HG03039 (cell line): ENCODE results near the gene SMIM36.
"Not testable (repeated sequence)": the region's sequence is repeated elsewhere in the genome, so short reads cannot be mapped to it uniquely, and the experiment has no call there.

ENCODE experiments used
- ATAC-seq: cut with Tn5 transposase; IDR thresholded peaks from one replicate; pipeline ENCODE4 v1.9.1; 2021; ENCODE audit warnings: mild to moderate bottlenecking, moderate library complexity; ENCODE audit not compliant: unreplicated experiment

Gene SMIM36

DNA sequence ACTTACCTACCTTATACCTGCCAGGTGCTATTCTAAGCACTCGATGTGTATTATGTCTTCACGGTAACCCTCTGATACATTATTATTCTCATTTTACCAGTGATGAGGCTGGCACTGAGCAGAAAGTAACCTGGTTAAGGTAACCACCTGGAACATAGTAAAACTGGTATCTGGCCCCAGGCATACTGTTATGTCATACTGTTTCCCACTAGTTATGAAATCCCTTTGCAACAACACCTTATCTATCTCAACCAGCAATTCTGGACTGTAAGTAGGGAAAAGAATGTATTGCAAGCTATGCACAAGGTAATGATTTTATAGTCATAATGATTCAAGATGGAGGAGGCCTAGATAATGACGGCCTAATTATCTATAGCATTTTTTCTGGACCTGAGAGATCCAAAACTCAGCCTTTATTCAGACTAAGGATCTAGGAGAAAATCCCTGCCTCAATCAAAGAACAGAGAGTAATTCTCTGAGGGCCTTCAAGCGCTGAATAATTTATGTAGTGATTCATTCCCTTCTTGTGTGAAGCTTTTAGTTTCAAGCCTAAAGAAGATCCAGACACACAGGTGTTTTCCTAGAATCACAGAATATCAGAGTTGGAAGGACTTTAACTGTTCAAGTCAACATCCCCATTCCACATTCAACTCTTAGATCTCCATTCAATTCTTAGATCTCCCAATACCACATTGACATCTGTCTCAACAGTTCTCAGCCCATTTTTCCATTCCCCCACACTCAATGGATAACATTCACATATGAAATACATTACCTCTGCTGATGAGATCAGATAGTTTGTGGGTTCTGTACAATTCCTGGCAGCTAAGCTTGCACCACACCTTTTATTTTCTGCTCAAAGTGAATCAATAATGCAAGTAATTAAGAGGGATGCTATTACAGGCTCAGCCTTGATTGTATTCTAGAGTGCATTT lies 74.8 kb downstream of the SMIM36 start:
- ATAC-seq = peak; percentile 24

DNA sequence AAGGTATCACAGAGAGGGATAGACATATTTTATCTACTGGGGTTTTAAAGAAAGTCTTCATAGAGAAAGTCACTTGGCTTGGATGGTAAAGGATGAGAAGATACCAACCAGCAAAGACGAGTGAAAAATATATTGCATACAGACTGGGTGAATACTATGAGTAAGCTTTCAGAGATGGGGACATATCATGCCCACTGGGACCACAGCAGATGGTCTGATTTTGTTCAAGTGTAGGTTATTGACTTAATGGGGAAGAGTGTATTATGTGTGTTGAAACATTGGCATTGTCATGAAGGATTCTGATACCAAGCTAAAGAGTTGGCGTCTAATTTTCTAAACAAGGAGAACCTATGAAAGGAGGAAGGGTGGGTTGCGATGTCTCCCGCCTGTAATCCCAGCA lies 75.8 kb downstream of the SMIM36 start:
- ATAC-seq = no peak

DNA sequence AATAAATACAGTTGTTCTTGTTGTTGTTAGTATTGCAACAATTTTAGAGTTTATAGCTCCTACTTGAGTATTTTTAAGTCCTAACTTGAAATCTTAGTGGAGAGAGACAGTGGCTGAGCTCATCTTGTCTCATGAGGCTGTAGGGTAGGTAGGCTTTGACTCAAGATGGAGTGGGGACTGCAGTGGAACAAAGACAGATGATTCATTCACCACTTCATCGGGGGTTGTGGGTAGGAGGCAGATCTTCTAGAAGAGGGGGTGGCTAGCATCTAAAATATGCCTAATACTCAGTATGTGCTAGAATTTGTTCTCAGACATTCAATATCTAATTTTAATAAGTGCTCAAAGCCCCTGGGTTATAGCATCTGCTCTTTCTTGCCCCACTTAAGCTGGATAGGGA lies 76.5 kb downstream of the SMIM36 start:
- no peak for ATAC-seq

DNA sequence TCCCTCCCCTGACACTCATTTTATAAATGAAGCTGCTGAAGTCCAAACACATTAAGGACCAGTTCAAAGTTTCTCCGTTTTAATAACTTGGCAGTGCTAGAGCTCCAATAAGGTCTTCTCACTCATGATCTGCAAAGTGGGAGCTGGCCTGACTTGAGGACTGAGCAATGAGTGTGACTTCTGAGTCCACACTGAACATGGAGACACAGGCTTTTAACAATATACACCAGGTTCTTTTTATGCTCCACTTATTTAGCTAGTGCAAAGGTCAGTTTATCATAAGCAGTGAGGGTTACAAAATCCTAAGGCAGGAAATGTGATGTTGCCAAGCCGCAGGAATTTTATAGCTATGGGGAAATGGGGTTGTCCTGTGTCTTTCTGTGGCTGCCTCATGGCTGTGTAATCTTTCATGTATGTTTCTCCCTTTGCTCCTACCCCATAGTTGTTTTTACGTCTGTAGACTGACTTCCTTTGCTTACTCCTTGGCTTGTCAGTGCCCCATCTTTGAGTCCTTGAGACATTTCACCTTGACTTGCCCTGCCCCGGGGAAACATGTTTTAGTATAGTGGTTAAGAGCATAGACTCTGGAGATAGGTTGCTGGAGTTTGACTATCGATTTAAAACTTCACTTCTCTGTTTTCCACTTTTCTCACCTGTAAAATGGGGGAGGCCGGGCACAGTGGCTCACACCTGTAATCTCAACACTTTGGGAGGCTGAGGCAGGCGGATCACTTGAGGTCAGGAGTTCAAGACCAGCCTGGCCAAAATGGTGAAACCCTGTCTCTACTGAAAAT lies 77.4 kb downstream of the SMIM36 start:
- ATAC-seq = no peak

DNA sequence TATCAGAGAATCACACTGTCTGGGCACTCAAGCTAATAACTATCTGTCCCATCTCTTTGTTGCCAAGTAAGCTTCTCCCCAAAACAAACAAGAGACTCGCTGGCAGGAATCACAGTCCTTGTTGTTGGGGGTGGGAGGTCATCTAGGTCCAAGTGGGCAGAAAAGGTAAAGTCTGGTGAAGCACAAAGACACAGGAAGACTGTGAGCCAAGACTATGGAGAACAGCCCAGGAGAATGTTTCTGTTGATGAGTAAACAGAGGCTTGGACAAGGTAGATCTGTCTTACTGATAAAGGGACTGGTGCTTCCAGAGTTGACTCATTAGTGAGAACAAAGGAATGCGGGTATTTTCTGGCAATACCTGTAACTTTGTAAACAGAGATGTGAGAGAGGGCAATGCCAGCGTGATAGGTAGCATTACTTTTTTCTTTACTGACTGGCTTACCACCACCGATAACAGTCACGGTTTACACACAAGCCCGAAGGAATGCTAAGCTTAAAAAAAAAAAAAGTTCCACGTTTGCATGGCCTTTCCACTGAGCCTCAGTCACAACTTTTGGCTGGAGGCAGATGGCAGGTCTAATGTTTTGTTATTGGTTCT lies 78.1 kb downstream of the SMIM36 start:
- no peak for ATAC-seq

DNA sequence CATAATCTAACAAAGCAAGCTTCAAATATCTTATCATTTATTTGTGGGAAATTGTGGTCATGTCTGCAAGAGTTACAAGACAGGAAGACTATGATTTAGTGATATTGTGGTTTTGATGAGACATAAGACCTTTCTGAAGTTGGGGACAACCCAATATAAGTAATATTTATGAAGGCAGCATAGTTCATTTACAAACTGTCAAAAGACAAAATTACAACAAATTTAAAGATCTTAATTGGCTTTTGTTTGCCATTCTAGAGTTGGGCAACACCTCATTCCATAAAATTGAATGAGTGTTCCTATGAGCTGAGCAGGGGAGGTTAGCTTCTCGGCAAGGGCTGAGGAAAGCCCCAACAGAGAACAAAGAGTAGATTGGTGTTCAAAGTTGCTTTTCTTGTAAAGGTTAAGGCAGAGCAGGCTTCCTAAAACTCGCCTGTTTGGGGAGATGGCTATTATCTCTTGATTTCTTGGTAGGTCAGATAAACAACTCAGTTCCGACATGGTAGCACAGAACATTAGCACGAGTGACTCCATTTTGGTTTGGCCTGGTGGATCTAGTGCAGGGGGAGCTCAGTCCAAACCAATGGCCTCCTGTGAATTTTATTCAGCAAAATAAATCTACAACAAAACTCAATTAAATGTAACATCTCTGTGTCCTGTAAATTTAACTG lies 78.8 kb downstream of the SMIM36 start:
- ATAC-seq = no peak

DNA sequence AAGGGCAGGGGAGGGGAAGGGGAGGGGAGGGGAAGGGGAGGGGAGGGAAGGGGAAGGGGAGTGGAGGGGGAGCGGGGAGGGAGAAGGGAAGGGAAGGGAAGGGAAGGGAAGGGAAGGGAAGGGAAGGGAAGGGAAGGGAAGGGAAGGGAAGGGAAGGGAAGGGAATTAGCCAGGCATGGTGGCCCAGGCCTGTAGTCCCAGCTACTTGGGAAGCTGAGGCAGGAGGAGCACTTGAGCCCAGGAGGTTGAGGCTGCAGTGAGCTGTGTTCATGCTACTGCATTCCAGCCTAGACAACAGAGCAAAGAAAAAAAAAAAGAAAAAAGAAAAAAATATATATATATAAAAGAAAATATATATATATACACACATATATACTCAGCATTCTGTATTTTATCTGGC lies 79.3 kb downstream of the SMIM36 start:
- not testable (repeated sequence) for ATAC-seq

DNA sequence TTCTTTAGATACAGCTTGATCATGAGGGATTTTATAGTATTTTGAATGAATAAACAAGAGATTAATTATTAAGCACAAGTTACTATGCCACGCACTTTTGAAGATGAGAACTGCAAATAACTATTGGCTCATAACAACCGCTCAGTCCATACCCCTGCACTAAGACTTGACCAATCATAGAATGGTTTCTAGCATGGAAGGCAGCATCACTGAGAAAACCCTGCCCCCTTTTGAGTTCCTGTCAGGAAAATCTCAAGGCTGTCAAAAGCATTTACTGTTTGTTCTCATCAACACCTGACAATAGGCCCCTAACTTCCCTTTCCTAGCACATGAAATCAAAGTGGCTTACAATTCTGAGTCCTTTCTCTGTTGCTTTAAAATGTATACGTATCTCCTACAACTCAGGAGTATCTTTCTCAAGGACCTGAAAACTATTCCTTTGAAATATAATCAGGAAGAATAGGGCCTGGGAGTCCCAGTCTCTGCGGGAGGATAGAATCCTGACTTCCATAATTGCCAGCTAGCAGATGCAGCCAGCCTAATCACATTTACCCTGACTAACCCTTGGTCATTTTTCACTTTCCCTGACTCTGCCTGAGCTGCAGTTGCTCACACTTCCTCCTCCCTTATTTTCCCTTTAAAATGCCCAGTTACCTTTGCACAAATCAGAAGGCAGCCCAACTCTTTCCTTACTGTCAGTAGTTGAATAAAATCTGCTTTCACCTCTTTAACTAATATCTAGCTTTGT lies 80.5 kb downstream of the SMIM36 start:
- no peak for ATAC-seq

DNA sequence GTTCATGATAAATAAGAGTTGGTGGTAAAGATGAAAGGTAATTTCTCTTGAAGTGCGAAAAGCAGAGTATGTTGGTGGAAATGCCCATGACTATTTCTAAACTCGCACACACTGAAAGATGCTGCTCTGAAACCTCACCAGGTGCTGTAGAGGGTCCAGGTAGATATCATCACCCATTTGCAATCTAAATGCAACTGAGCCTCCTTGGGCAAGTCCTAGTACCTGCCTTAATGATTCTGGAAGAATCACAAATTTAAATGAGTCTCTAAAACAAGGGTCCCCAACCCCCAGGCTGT lies 83.7 kb downstream of the SMIM36 start:
- ATAC-seq = no peak

DNA sequence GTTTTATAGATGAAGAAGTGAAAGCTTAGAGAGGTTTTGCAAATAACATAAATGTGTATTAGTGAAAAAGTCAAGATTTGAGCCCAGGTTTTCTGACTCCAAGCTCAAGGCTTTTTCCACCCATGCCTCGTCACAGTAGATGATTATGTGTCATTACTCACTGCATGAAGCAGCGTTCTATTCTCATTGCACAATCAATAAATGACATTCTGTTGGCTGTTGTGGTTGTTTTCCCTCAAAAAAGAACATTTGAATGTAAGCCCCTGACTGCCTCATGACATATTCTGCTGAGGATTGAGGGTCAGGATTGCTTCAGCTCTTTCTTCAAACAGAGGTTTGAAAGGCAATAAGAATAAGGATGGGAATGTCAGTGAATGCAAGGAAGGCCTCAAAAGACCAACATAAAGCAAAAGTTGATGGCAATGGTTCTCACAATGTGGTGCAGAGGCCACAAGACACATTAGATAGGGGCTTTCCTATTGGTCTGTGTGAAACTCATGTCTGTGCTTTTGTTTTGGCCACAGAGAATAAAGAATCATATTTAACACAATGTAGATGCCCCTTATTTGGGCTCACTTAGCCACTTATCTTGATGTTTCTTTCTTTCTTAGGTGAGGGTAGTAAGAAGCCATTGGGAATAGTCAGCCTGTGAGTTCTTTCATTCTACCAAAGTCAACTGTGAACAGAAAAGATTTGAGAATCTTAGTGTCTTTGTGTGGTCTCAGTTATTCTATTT lies 84.2 kb downstream of the SMIM36 start:
- peak; percentile 40 for ATAC-seq

DNA sequence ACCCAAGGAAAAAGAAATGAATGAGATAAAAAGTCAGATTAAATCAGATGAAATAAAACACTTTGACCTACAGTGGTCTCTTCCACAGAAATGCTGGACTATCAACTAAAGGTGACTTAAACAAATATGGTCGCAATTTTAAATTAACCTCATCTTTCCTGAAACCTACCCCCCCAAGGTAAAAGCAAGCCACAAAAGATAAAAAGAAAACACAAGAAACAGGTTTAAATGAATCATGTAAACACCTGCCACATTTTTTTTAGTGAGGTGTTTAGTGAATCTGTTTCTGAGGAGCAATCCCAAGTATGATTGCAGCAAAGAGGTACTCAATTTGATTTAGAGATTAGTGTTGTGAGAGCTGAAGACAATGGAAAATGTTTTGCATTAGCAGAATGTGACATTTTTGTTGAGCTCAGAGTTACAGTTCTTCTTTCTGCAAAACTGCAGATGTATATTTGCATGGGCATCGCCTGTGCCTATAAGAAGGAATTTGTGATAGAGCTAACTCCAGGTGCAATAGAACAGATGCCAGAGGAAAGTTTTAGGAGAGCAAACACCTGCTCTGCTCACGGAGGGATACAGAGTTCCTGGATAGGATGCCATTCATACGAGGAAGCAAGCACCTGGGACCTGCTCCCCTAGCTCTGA lies 86.2 kb downstream of the SMIM36 start:
- ATAC-seq = no peak

DNA sequence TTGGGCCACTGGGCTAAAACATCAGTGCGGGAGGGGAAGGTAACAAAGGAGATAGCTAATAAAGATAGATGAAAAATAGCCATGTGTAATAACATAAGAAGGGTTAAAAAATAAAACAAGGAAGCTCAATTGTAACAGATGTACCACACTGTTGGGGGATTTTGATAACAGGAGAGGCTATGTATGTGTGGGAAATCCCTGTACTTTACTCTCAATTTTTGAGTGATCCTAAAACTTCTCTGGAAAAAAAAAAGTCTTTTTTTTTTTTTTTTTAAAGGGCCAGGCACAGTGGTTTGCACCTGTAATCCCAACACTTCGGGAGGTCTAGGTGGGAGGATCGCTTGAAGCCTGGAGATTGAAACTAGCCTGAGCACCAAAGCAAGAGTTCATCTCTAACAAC lies 87.7 kb downstream of the SMIM36 start:
- ATAC-seq = no peak

DNA sequence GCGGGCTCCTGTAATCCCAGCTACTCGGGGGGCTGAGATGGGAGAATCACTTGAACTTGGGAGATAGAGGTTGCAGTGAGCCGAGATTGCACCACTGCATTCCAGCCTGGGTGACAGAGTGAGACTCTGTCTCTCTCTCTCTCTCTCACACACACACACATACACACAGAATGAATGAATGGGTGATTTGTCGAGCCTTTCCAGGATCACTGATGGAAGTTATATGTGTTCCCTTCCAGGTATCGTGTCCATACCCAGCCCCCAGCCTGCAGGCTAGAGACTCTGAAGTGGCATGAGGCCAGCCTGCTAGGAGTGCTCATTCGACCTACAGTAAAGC lies 88.5 kb downstream of the SMIM36 start:
- ATAC-seq = not testable (repeated sequence)

DNA sequence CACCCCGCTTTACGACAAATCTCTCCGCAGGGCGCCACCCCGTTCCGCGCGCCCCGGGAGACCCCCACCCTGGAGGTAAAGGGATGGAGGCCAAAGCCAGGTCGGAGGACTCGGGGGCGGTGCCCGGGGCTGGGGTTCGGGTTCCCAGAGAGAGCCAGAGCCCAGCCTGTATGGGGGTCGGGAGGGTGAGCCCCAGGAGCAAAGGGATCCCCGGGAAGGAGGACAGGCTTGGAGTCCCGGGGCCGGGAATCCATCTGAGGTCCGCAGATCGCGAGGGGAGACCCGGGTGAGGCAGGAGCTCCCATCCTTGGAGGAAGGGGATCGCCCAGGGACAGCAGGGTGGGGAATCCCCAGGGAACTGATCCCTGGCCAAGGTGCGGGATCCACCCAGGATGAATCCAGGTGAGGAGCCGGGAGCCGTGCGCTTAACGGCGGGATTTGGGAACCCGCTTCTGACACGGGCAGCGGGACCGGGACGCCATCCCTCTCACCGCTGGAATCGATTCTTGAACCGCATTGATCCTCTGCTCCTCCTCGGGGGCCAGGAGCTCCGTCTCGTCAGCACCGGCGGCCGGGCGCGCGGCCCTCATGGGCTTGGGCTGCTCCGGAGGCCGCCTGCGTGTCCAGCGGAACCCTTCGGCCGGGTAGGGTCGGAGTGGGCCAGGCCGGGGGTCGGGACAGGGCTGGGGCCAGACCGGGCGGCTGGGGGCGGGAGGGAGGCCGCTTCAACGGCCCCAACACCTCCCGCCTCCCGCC lies 89.9 kb downstream of the SMIM36 start, which contains the start of gene MMD:
MMD (minus strand) TSS at position 657 of the 756 bp plus-strand sequence; CDS start at position 517, 140 bp downstream.
- peak; percentile 22 for ATAC-seq

DNA sequence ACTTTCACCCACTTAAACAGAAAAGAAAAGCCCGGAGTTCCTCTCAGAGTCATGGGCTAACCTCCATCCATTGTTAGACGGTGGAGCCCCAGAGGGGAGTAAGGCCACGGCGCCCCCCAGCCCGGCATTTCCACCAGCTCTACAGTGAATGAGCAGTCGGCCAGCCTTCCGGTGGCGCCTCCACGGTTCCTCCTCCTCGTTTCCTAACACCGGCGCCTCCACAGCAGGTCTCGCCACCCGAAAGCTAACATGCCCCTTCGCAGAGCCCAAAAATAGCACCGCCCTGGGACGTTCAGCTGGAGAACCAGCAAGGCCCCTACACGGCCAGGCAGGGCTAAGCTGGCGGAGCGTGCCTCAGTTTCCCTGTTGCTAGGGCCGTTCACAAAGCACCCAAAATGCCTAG lies 90.5 kb downstream of the SMIM36 start:
- ATAC-seq = no peak

DNA sequence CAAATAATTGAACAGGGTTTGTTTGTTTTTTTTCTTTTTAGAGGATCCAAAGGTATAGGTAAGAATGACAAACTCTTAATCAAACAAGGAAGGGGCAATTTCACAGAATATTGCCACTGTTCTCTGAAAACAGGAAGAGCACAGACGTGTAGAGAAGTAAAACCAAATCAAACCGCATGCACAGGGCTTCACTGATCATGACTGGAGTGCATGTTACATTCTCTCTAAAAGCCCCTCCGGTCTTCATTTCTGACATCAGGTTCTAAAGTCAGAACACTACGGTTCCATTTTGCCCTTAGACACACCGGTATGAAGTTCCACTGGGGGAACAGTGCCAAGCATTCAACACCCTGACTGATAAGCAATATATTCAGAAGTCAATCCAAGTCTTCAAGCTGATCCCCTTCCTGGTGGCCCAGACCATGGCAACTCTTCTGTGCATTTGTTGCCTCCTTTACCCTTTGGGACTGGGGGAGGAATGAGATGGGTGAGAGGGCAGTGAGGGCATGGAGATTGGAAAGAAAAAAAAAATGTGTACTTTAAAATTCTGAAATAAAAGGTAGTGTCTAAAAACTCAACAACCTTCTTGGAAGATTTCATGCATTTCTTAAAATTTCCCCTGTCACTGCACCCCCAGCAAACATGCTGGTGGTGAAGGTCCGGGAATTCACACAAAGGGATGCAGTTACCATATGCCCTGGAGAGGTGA lies 91.0 kb downstream of the SMIM36 start:
- no peak for ATAC-seq

DNA sequence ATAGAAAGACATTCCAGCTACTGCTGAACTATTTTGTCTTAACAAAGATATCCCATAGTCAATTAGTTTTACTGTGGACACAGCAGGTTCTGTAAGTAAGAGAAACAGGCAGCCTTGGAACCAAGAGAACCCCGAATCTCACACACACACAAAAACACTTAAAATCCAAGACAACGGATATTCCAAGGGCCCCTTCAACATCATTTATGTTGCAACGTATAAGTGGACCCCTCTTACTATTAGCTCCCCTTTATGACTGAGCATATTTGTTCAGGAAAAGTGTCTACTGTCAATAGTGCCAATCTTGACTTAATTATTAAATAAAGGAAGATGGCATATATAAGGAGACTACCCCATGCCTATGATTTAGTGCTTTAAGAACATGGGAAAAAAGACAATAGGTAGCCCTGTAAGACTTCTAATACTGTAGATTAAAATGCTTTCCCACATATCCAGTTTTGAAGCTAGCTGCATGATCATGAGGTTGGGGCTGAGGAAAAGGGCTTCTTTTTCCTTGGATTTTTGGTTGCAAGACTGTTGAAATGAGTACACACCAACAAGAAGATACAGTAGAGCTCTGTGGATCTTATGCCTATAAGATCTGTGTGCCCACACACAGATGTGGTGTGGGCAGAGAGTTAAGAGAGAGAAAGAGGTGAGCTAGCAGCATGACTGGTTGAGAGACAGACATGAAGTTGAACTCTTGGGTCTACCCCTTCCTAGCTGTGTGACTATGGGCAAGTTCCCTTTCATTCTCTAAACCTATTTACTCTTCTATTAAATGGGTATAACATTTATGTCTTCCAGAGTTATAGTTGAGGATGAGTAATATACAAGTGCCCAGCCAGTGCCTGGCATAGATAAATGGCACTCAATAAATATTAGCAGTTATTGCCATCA lies 92.6 kb downstream of the SMIM36 start:
- ATAC-seq = no peak
